OCI-LY3 (cell line): Measurements from ENCODE around the gene HKDC1.

Source experiments
- H2AFZ ChIP-seq: fragments of 200-600, 300-600 bp; shearing (Covaris generic); 2 replicates; pipeline ENCODE4 v1.6.0; 2014; ENCODE audit warnings: antibody characterized with exemption, low read depth, low read length
- H3K27ac ChIP-seq: fragments of 200-600, 300-600 bp; sonication (generic); 2 replicates; pipeline ENCODE4 v1.5.1; 2014; ENCODE audit warnings: mild to moderate bottlenecking, low read length, moderate library complexity, mixed read lengths
- H3K27me3 ChIP-seq: fragments of 200-600, 300-600 bp; sonication (generic); 2 replicates; pipeline ENCODE4 v1.6.1; 2014; ENCODE audit warnings: low read depth, low read length, mixed read lengths
- H3K36me3 ChIP-seq: fragments of 200-600, 300-600 bp; sonication (generic); replicated peaks from 2 replicates; pipeline ENCODE3; 2014; ENCODE audit warnings: low read depth, low read length, mixed read lengths
- H3K4me1 ChIP-seq: fragments of 300-600, 200-600 bp; sonication (generic); 2 replicates; pipeline ENCODE4 v1.6.1; 2014; ENCODE audit warnings: low read length, mixed read lengths
- H3K4me2 ChIP-seq: fragments of 200-600, 300-600 bp; sonication (generic); 2 replicates; pipeline ENCODE4 v1.6.1; 2014; ENCODE audit warnings: low read length, mixed read lengths
- H3K4me3 ChIP-seq: fragments of 300-600, 200-600 bp; sonication (generic); 2 replicates; pipeline ENCODE4 v1.5.1; 2014; ENCODE audit warnings: antibody characterized with exemption, mild to moderate bottlenecking, low read length, moderate library complexity
- H3K79me2 ChIP-seq: fragments of 300-600, 200-600 bp; shearing (Covaris generic); 2 replicates; pipeline ENCODE4 v1.6.1; 2014; ENCODE audit warnings: mild to moderate bottlenecking, low read length, mixed read lengths
- H3K9ac ChIP-seq: fragments of 300-600, 200-600 bp; shearing (Covaris generic); 2 replicates; pipeline ENCODE4 v1.6.0; 2014; ENCODE audit warnings: mild to moderate bottlenecking, low read length, moderate library complexity
- H3K9me3 ChIP-seq: fragments of 200-600, 300-600 bp; shearing (Covaris generic); 2 replicates; pipeline ENCODE4 v1.6.1; 2014; ENCODE audit warnings: low read length, mixed read lengths; ENCODE audit not compliant: insufficient read depth
- H4K20me1 ChIP-seq: fragments of 200-600, 300-600 bp; sonication (generic); 2 replicates; pipeline ENCODE4 v1.6.1; 2016; ENCODE audit warnings: low read length, mixed read lengths; ENCODE audit not compliant: insufficient read depth
- CTCF ChIP-seq: fragments of 200-600, 300-600 bp; sonication (generic); IDR thresholded peaks from 2 replicates; pipeline ENCODE4 v1.5.1; 2014; ENCODE audit warnings: antibody characterized with exemption, low read length, low read depth
- EZH2phosphoT487 ChIP-seq: fragments of 200-600 bp; shearing (Covaris generic); IDR thresholded peaks from 2 replicates; pipeline ENCODE4 v1.6.1; 2018; ENCODE audit warnings: antibody characterized with exemption, mixed run types, low read depth

Gene HKDC1

DNA sequence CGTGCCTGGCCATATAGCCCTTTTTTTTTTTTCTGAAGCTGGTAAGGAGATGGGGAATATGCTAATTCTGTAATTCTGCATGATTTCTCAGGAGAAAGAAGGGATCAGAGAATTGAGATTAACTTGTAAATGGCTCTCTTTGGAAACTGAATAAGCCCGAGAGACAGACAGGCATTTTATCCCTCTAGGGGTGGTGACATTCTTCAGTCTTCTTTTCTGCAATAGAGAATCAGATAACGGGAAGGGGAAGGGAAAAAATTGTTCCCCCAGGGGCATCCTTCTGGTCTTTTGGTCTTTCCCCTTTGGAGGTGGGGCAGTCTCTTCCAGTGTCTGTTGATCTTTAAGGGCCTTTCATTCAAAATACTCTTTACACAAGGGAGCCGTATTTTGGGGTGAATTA, 92.4 kb downstream of the HKDC1 start:
- no peaks in the 10 kb centered on the region for H3K79me2 ChIP-seq
- H3K4me3 ChIP-seq = no peak overlapping the region
- H3K36me3 ChIP-seq = no peaks in the 10 kb centered on the region
- H2AFZ ChIP-seq = no peak overlapping the region
- H3K27me3 ChIP-seq = no peaks in the 10 kb centered on the region
- H4K20me1 ChIP-seq = no peaks in the 10 kb centered on the region
- H3K4me2 ChIP-seq = no peak overlapping the region
- peaks cover 8% of the 10 kb centered on the region for H3K4me1 ChIP-seq
- no peak overlapping the region for H3K9ac ChIP-seq
- TF ChIP-seq CTCF = no peak
- no peak for TF ChIP-seq EZH2phosphoT487
- no peak overlapping the region for H3K27ac ChIP-seq
- no peaks in the 10 kb centered on the region for H3K9me3 ChIP-seq

DNA sequence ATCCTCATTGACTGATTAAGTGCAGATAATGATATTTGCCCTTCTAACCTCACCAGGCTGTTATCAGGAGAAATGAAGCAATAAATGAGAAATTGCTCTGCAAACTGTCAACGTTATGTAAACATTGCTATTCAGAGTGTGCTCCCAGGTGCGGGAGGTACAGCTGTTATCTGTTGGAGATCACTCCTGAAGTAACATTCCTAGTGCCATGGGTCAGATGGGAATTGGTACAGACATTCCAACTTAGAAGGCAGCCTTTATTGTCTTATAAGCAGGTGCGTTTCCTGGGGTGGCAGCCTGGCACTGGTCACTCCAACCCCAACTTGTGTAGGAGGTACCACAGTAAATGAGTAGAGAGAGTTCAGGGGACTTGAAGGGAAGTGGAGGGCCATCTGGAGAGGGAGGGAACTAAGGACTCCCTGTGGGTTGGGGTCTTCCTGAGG, 95.0 kb downstream of the HKDC1 start:
- Histone ChIP-seq H3K9ac (no peak overlapping the region), H3K27ac (no peak overlapping the region), H3K79me2 (peaks cover 14% of the 10 kb centered on the region), H3K9me3 (no peaks in the 10 kb centered on the region), H3K4me3 (no peak overlapping the region), H3K27me3 (no peaks in the 10 kb centered on the region), H3K36me3 (no peaks in the 10 kb centered on the region), H2AFZ (no peak overlapping the region), H3K4me1 (peaks cover 15% of the 10 kb centered on the region), H4K20me1 (peaks cover 3% of the 10 kb centered on the region; the same call in 1 of the 2 replicates), H3K4me2 (no peak overlapping the region)
- TF ChIP-seq CTCF = no peak
- TF ChIP-seq EZH2phosphoT487 = no peak

DNA sequence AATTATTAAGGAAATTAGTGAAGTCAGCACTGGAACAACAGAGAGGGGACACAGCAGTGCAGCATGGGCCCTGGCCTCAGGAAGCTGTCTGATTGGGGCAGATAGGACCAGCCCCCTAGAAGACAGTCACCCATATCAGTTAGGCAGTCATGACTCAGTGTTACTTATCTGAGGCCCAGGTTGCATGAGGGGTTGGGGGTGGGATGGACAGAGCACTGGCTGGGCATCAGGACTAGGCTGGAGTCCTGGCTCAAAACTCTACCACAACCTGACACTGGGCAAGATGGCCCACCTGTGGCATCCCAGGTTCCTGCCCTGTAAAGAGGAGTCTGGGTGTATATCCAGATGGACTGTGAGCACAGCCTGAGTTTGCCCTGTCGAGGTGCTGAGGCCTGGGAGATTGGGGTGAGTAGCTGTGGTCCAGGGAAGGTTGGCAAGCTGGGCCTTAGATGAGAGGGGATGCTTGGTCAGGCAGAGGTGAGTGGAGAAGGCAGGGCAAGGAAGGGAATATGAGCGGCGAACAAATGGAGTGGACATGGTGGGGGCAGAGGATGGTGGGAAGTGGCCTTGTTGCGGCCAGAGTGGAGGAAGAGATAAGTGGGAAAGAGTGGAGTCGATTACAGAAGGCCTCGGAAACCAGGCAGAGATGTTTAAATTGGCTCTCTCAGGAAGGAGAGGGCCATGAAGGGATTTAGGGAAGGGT, 95.6 kb downstream of the HKDC1 start:
- Histone ChIP-seq H2AFZ (no peak overlapping the region), H3K79me2 (peaks cover 21% of the 10 kb centered on the region), H3K4me1 (peaks cover 18% of the 10 kb centered on the region), H3K4me2 (no peak overlapping the region), H3K27me3 (no peaks in the 10 kb centered on the region), H3K4me3 (no peak overlapping the region), H4K20me1 (peaks cover 7% of the 10 kb centered on the region; the same call in 1 of the 2 replicates), H3K27ac (no peak overlapping the region), H3K9me3 (no peaks in the 10 kb centered on the region), H3K36me3 (no peaks in the 10 kb centered on the region), H3K9ac (no peak overlapping the region)
- TF ChIP-seq CTCF (no peak), EZH2phosphoT487 (no peak)

GRCh38 chr10:69316313-69317059, 96.4 kb downstream of the HKDC1 start:
- Histone ChIP-seq H3K4me3 (no peak overlapping the region), H3K36me3 (no peaks in the 10 kb centered on the region), H3K79me2 (peaks cover 28% of the 10 kb centered on the region), H4K20me1 (peaks cover 7% of the 10 kb centered on the region; the same call in 1 of the 2 replicates), H3K27ac (no peak overlapping the region), H3K27me3 (no peaks in the 10 kb centered on the region), H3K9ac (no peak overlapping the region), H3K9me3 (no peaks in the 10 kb centered on the region), H2AFZ (no peak overlapping the region), H3K4me1 (peaks cover 18% of the 10 kb centered on the region), H3K4me2 (no peak overlapping the region)
- TF ChIP-seq CTCF = no peak
- no peak for TF ChIP-seq EZH2phosphoT487
